D721Med (cell line): Measurements from ENCODE around the gene SIGLECL1.

ENCODE experiments used
- DNase-seq: peaks from one replicate; pipeline ENCODE4 v3.0.0; 2011; ENCODE audit warnings: low spot score; ENCODE audit not compliant: insufficient read length
- FAIRE-seq: peaks from 2 replicates; lab custom pipeline; 2011; peaks lifted over from hg19 to GRCh38; lab: Jason Lieb, UNC
- CTCF ChIP-seq: IDR thresholded peaks from 2 replicates; pipeline ENCODE4 v1.5.1; 2012; ENCODE audit warnings: mild to moderate bottlenecking, control low read depth; ENCODE audit not compliant: insufficient read depth; ENCODE audit errors: missing control alignments

The SIGLECL1 gene

GRCh38 chr19:51289635-51290034, 38.8 kb downstream of the SIGLECL1 start:
- FAIRE-seq (no peak), DNase-seq (no peak)
- TF ChIP-seq CTCF: no peak

GRCh38 chr19:51292971-51293370, 42.1 kb downstream of the SIGLECL1 start:
- no peak for FAIRE-seq
- no peak for TF ChIP-seq CTCF
- DNase-seq: no peak

- no peak for DNase-seq
- FAIRE-seq: no peak
- TF ChIP-seq CTCF: no peak
These were observed 42.8 kb downstream of the SIGLECL1 start for GRCh38 chr19:51293571-51294210.

GRCh38 chr19:51294211-51294976, 43.5 kb downstream of the SIGLECL1 start:
- DNase-seq (no peak), FAIRE-seq (no peak)
- no peak for TF ChIP-seq CTCF

- TF ChIP-seq CTCF: no peak
- FAIRE-seq (no peak), DNase-seq (no peak)
These were observed 44.1 kb downstream of the SIGLECL1 start for GRCh38 chr19:51294977-51295375.

- TF ChIP-seq CTCF: no peak
- no peak for FAIRE-seq
- DNase-seq: no peak
These were observed 44.7 kb downstream of the SIGLECL1 start for GRCh38 chr19:51295382-51296126.
